ENCODE measurements around the gene SOAT2.
"Not testable (repeated sequence)": the region's sequence is repeated elsewhere in the genome, so short reads cannot be mapped to it uniquely, and the experiment has no call there.

Gene SOAT2

DNA sequence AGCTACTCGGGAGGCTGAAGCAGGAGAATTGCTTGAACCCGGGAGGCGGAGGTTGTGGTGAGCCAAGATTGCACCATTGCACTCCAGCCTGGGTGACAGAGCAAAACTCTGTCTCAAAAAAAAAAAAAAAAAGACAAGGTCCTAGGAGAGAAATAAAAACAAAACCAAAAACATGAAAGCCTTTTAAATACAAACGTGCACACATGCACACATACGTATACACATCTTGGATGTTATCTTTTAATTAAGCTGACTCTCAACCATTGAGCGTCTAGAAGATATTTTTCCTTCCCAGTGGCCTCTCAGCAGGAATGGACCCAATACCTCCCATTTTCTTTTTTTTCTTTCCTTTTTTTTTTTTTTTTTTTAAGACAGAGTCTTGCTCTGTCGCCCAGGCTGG lies 9.1 kb downstream of the SOAT2 start:
- not testable (repeated sequence) for DNase-seq

DNA sequence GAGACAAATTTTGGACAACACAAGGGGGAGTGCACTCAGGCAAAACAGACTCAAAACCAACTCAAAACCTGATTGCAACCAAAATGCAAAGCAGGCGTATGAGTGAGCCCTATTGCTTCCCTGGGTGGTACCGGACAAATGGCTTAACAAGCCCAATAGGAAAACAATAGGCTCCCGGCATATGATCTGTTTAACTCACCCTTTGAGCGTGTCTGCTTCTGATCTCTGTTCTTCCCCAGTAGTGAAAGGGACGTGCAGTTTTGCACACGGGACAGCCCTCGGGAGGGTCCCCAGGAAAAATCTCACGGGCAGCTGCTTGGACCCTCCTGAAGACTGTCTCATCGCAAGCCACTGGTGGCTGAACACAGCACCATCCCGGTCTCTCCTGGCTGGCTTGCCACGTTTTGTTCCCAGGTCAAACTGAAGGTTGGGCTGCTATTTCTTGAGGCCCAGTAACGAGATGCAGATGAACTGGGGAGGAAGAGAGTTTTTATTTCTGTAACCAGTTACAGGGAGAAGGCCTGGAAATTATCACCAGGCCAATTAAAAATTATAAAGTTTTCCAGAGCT lies 9.9 kb downstream of the SOAT2 start:
- DNase-seq, result no peak

DNA sequence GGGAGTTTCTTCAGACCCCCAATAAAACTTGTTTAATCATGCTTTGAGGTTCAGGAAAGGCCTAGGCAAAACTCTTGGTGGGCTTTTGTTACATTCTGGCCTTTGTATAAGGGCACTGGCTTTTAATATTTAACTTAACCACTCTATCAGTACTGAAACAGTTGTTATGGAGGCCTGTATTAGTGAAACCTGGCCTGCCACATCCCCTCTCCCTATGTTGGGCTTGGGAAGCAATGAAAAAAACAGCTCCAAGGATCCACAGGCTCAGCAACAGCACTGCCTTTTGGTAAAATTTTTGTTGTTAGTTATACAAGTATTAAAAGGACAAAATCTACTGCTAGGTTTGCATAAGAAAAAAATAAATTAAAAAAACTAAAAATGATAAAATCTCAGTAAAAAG lies 10.7 kb downstream of the SOAT2 start:
- no peak for DNase-seq

DNA sequence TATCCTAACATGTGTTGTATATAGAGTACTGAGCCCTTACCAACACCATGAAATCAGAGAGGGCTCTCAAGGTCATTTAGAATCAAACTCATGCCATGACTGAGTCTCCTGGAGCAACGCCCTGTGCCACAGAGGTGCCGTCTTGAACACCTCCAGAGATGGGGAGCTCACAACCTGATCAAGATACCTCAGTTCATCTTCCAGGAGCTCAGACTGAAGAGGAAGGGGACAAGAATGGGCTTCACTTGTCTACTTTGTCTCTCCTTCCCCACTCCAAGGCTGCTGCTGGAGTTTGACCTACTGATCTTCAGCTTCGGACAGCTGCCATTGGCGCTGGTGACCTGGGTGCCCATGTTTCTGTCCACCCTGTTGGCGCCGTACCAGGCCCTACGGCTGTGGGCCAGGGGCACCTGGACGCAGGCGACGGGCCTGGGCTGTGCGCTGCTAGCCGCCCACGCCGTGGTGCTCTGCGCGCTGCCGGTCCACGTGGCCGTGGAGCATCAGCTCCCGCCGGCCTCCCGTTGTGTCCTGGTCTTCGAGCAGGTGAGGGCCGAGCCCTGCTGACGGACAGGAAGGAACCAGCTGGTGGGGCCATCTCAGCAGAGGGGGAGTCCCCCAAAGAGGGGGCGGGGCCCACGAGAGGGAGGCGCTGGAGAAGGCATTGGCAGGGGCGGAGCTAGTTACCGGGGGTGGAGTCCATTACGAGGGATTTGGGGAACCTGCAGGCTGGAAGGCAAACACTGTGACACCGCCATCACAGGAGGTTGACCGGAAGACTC lies 12.0 kb downstream of the SOAT2 start:
- no peak for DNase-seq

DNA sequence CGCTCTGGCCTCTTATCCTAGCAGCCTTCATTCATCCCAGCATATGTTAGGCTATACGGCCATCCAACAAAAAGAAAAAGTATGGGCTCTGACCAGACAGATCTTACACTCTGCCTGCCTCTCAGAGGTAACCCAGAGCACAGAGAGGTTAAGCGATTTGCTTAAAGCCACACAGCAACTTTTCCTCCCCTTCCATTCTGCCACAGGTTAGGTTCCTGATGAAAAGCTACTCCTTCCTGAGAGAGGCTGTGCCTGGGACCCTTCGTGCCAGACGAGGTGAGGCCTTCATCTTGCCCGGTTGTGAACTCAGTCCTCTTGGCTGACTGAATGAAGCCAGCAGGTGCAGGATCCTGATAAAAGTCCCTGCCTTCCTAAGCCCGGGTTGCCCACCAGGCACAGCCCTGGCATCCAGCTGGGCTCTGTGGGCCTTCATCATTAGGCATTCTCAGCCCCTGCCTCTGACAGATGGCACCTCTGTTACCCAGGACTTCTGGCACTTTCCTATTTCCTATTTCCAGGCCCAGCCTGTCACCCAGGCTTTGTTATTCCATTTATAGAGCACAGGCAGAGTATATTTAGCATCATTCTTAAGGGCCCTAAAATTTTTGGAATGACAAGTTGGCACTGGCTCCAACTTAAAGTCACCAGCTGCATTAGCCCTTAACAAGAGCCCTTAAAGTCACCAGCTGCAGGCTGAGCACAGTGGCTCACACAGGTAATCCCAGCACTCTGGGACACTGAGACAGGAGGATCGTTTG lies 12.8 kb downstream of the SOAT2 start:
- DNase-seq, result no peak

DNA sequence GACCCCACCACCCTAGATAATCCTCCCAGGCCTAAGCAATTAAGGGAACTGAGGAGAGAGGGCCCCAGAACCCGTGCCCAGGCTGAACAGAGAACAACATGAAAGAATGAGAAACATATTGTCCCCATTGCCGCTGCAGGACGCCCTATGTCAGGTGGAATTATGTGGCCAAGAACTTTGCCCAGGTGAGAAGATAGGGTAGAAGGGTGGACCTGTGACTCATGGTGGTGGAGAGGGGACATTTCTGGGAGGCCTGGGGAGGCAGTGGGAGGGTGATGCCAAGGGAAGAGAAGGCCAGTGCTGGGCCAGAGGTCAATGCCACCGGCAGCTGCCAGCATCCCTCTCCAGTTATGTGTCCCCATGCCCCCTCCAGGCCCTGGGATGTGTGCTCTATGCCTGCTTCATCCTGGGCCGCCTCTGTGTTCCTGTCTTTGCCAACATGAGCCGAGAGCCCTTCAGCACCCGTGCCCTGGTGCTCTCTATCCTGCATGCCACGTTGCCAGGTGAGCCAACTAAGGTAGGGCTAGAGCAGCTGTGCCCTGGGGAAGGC lies 15.5 kb downstream of the SOAT2 start:
- DNase-seq, result no peak

DNA sequence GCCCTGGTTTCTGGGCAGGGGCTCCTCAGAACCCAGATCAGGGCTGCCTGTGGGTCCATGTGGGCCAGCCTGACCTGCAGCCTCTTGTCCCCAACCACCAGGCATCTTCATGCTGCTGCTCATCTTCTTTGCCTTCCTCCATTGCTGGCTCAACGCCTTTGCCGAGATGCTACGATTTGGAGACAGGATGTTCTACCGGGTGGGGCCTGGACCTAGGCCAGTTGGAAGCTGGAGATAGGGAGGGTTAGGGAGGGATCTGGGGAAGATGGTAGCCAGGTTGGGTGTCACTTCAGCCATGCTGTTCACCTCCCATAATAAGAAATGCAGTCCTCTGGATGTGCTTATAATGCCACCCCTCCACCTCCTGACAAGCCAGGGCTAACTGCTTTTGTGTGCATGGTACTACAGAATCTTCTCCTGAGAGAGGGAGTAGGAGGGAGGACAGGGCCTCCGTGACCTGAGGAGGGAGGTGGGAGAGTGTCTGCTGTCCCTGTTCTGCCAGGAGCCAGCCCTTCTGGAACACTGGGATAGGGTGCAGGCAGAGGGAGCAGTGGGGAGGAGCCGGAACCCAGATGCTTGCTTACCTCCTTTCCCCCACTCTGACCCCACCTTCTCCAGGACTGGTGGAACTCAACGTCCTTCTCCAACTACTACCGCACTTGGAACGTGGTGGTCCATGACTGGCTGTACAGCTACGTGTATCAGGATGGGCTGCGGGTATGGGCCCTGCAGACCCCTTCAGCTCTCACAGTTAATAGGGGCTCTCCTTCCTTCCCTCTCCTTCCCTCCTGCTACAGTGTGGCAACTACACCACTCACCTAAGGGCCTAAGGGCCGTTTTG lies 17.6 kb downstream of the SOAT2 start:
- DNase-seq, result no peak

DNA sequence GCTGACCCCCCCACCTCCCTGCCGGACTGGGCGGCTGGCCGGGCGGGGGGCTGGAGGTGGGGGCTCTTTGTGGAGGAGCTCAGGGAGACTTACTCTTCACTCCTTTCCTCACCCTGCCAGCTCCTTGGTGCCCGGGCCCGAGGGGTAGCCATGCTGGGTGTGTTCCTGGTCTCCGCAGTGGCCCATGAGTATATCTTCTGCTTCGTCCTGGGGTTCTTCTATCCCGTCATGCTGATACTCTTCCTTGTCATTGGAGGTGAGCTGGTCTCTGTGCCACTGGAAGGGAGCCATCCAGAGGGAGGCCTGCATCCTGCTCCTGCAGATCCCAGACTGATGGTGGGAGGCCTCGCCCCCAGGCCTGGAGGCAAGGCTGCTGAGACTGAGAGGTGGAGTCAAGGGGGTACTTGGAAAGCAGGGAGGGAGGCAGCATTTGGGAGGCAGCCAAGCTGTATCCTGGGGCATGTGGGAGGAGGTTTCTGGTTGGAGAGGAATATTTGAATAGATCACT lies 19.7 kb downstream of the SOAT2 start:
- DNase-seq, result no peak

DNA sequence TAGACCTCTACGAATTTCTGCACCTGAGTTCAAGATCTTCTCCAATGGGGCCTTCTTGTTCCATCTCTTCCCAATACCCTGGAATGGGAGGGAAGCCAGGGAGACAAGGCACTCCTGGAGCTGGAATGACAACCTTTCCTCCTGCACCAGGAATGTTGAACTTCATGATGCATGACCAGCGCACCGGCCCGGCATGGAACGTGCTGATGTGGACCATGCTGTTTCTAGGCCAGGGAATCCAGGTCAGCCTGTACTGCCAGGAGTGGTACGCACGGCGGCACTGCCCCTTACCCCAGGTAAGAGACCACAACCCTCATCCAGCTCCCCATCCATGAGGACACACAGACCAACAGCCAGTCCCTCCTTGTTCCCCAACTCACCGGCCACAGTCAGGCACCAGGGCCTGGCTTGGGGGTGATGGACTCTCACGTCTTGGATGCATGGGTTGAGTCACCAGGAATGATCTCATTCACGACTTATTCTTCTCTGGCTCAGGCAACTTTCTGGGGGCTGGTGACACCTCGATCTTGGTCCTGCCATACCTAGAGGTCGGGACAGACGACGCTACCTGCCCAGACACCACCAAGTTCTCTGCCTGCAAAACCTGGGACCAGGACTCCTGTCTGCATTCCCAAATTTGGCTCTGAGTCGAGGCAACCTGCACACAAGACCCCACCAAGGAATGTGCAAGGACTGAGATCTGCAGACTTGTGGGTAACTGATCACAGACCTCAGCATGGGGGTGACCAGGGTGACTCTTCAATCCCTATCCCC lies 20.5 kb downstream of the SOAT2 start:
- no peak for DNase-seq

DNA sequence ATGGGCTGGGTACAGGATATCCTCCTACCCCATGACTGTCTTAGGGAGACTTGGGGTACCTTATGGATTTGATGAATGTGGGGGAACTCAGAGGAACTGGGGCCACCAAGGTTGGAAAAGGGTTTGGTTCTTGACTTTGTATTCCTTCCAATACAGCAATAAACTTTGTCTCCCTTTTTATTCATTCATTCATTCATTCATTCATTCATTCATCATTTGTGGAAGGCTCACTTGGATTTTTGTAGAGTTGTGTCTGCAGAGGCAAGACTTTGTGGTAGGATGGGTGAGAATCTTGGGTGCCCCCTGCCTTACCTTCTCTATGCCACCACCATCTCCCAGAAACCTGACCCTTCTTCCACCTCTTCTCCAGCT lies 21.1 kb downstream of the SOAT2 start:
- DNase-seq, result no peak

DNA sequence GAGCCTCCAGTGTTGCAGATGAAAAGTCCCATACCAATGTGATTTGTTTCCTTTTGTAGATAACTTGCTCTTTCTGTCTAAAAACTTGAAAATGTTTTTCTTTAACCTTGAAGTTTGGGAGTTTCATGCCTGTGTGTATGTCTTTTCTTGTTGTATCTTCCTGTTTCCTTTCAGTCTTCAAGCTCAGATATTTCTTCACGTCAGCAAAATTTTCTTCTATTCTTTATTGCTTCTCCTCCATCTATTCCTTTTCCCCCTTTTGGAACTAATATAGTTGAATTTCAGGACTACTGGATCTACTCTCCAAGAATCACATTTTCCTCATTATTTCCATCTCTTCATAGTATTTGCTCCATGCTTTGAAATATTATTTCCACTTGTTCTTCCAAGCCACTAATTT lies 23.9 kb downstream of the SOAT2 start:
- no peak for DNase-seq

DNA sequence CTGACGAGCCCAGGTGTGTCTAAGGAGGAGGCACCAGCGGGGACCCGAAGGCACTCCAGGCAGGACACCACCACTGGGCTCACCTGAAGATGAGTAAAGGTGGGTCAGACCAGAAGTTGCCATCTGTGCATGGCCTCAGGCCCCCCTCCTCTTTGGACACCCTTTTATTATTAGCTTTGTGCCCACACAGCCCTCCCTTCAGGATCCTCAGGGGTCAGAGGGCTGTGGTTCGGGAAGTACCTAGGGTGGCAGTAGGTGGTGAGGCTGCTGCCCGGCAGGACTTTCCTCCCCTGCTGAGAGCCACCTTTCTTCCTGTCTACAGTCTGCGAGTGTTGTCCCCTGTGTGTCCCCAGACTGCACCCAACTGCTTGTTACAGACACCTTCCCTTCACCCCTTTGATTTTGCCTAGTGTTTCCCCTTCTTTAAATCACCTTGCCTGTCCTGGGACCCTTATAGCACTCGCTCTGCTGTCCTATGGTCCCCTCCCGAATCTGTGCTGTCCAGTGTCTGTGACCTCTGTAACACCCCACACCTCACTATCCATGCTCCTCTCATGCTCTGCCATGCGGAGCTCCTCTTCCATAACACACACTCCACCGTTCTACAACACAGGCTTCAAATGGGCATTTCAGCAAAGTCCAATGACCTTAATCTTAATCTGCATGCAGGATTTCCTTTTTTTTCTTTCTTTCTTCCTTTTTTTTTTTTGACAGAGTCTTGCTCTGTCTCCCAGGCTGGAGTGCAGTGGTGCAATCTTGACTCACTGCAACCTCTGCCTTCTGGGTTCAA lies 25.7 kb downstream of the SOAT2 start:
- no peak for DNase-seq

DNA sequence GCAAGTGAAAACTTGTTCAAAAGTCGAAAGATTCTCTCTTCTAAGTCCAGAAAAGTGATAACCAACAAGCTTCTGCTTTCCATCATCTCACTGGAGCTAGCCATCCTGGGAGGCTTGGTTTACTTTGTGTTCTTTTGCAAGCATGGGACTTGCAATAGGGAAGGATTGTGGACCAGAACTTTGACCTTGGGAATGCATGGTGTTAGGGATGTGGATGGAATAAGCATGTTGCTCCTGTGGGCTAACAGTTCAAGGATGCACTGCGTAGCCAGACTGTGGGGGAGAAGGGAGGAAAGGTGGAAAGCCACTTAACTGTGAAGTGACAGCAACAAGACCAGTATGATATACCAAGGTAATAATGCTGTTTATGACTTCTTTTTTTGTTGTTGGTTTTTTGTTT lies 28.6 kb downstream of the SOAT2 start:
- DNase-seq, result no peak

DNA sequence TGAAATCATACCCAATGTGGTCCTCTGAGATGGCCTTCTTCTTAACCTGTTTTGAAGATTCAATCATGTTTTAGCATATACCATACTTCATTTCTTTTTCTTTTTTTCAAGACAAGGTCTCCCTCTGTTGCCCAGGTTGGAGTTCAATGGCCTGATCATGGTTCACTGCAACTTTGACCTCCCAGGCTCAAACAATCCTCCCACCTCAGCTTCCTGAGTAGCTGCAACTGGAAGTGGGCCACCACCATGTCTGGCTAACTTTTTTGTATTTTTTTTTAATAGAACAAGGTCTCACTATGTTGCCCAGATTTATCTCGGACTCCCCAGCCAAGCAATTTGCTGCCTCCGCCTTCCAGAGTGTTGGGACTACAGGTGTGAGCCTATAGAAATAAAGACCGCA lies 30.4 kb downstream of the SOAT2 start:
- no peak for DNase-seq

DNA sequence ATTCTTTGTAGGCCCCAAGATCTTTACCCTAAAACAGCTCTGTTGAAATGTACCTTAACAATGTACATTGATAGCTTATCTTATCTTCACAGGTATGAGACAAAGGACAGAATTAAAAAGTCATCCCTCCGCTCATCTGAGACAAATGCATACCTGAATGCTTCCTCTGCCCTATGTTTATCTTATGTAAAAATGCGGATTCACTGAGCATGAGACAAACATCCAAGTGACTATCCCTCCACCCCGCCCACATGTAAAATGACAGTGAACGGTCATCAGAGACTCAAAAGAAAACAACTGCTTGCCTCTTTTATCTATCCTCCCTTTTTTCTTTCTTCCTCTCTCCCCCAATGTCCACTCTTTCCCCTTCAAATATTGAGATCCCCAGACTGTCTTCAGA lies 40.1 kb downstream of the SOAT2 start:
- no peak for DNase-seq

DNA sequence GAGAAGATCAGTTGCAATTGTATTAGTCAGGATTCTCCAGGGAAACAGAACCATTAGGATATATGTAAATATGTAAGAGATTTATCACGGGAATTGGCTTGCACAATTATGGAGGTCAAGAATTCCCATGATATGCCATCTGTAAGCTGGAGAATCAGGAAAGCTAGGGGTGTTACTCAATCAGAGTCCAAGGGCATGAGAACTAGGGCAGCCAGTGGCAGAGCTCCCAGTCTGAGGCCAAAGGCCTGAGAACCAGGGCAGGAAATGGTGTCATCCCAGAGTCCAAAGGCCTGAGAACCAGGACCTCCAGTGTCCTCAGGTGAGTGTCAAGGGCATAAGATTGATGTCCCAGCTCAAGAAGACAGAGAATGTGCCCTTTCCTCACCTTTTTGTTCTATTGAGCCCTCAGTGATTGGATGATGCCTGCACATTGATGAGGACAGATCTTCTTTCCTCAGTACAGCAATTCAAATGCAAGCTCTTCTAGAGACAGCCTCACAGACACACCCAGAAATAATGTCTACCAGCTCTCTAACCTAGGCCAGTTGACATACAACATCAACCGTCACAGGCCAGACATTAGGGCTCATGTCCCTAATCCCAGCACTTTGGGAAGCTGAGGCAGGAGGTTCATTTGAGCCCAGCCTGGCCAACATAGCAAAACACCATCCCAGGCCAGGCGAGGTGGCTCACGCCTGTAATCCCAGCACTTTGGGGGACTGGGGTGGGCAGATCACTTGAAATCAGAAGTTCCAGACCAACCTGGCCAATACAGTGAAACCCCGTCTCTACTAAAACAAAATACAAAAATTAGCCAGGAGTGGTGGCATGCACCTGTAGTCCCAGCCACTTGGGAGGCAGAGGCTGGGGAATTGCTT lies 42.3 kb downstream of the SOAT2 start:
- DNase-seq, result no peak

DNA sequence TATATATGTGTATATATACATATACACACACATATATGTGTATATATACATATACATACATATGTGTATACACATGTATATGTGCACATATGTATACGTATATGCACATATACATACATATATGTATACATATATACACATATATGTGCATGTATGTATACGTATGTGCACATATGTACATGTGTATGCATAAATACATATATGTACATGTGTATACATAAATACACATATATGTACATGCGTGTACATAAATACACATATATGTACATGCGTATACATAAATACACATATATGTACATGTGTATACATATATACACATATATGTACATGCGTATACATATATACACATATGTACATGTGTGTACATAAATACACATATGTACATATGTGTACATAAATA lies 43.9 kb downstream of the SOAT2 start:
- DNase-seq, result no peak

DNA sequence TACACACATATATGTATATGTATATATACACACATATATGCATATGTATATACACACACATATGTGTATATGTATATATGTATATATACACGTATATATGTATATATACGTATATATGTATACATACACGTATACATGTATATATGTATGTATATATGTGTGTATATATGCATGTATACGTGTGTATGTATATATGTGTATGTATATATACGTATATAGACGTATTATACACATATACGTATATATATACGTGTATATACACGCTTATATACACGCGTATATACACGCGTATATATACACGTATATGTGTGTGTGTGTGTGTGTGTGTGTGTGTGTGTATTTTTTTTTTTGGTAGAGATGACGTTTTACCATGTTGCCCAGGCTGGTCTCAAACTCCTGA lies 44.4 kb downstream of the SOAT2 start:
- DNase-seq, result no peak

DNA sequence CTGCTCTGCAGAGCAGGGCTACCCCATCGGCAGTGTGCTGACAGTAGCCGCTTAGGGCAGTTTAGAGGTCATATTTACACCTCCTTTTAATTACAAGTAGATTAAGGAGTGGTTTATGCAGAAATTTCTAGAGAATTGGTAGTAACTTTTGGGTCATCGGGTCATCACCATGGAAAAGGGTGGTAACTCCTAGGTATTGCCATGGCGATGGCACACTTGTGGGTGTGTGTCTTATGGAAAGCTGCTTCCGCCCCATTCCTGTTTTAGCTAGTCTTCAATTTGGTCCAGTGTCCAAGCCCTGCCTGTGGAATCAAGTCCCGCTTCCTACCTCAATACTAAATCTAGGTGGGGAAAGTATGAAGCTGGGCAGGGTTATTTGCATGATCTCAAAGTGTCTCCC lies 47.8 kb downstream of the SOAT2 start:
- no peak for DNase-seq

DNA sequence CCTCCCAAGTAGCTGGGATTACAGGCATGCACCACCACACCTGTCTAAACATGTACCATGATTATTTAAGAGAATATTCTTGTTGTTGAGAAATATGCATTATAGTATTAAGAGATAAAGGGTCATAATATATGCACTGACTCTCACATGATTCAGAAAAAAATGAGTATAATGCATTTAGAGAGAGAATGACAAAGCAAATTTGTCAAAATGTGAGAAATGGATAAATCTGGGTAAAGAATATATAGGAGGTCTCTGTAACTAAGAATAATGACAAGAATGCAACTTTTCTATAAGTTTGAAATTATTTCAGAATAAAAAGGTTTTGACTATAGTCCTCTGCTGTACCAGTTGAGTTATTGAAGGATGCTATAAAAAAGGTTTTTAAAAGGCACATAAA lies 49.1 kb downstream of the SOAT2 start:
- no peak for DNase-seq

Measured in NCI-H187 treated with DMSO at 0.1 percent for 48 hours (cell line).